Transverse colon (tissue), 4 donors: ENCODE results near the gene CAMTA1. TPM values are rescaled to one million over a fixed set of nuclear protein-coding genes. Genes with fewer than 3 reads are reported as not detected.

Experiments
- DNase-seq: peaks from one replicate; pipeline ENCODE4 v3.0.0-alpha.2; 2019
- H3K27ac ChIP-seq, 4 donors: fragments of 200-600 bp; sonication (generic); 2 replicates each; pipeline ENCODE4 v1.5.1; 2016 to 2018; ENCODE audit warnings: inconsistent platforms in 4 of 4
- H3K27me3 ChIP-seq: fragments of 200-600 bp; sonication (generic); 2 replicates; pipeline ENCODE4 v1.5.1; 2017; ENCODE audit warnings: inconsistent platforms
- H3K36me3 ChIP-seq, 4 donors: fragments of 200-600 bp; sonication (generic); 2 replicates each; pipeline ENCODE4 v1.5.1; 2017 to 2019; ENCODE audit warnings: inconsistent platforms in 4 of 4
- H3K4me1 ChIP-seq, 4 donors: fragments of 200-600 bp; sonication (generic); 2 replicates each; pipeline ENCODE4 v1.5.1; 2017 to 2020; ENCODE audit warnings: inconsistent platforms in 4 of 4
- H3K4me3 ChIP-seq, 4 donors: fragments of 200-600 bp; sonication (generic); 1 replicate in 1 of 4; 2 replicates in 3 of 4; pipeline versions ENCODE4 v1.5.1 to v1.6.1; 2017 to 2019; ENCODE audit warnings: inconsistent platforms in 4 of 4
- H3K9me3 ChIP-seq, 2 donors: fragments of 200-600 bp; sonication (generic); 2 replicates each; pipeline ENCODE4 v1.5.1; 2017 to 2019; ENCODE audit warnings: inconsistent platforms in 2 of 2
- CTCF ChIP-seq, 5 experiments: fragments of 200-600 bp in 3 of 5; fragments of 450-650 bp in 2 of 5; sonication (generic) in 3 of 5; IDR thresholded peaks; 1 replicate in 2 of 5; 2 replicates in 3 of 5; pipeline ENCODE4 v1.5.1; 2016 to 2017; ENCODE audit warnings: antibody characterized with exemption in 5 of 5, inconsistent platforms in 3 of 5, mild to moderate bottlenecking in 2 of 5, moderate library complexity in 1 of 5
- EP300 ChIP-seq: sonication (generic); formaldehyde crosslinking; IDR thresholded peaks from one replicate; pipeline ENCODE4 v1.6.1; 2017; ENCODE audit warnings: antibody characterized with exemption, low read depth
- POLR2A ChIP-seq: fragments of 450-650 bp; IDR thresholded peaks from one replicate; pipeline ENCODE4 v1.6.1; 2016; ENCODE audit warnings: antibody characterized with exemption, mild to moderate bottlenecking, moderate library complexity
- POLR2AphosphoS5 ChIP-seq, 3 donors: sonication (generic); formaldehyde crosslinking; IDR thresholded peaks; one replicate each; pipeline ENCODE4 v1.6.1; 2016; ENCODE audit warnings: antibody characterized with exemption in 3 of 3
- WGBS, 2 donors: methylation state at CpG; one replicate each; pipeline ENCODE4 v1.1.5; 2018; ENCODE audit warnings: low coverage in 1 of 2; 5-methylcytosine and 5-hydroxymethylcytosine counted together
- in situ Hi-C, 4 donors: fragments of 200-750 bp; cut with MboI; loops; one replicate each; pipeline versions ENCODE4 v1.15.0 to v1.15.1; 2017; ENCODE audit warnings: low sequenced_read_pairs in 3 of 4, low pct_ligation_motif_present in 1 of 4, low pct_unique_long_range_greater_than_20kb in 1 of 4
- intact Hi-C: fragments of 100-400 bp; cut with DNase I; formaldehyde crosslinking; loops from one replicate; pipeline ENCODE4 v1.15.1; 2023; ENCODE audit warnings: low total_unique reads
- total RNA-seq, 4 donors: library from RNA; depleted of rRNA; stranded (reverse); fragments of >200 nt; gene quantifications; one replicate each; pipeline ENCODE4 v1.1.0, GENCODE V29; 2016

Gene CAMTA1
- total RNA-seq, 4 donors from 2014 or later, result 93.8 to 268 (median 130) TPM

GRCh38 chr1:7503691-7504437 is 718.6 kb downstream of the CAMTA1 start:
- TF ChIP-seq POLR2A (no peak), POLR2AphosphoS5 (IDR thresholded peaks at IDR 0.05) (no peak), EP300 (no peak), CTCF (IDR thresholded peaks at IDR 0.05) (no peak)
- Histone ChIP-seq H3K9me3 (no peaks in the 10 kb centered on the region), H3K36me3 (no peaks in the 10 kb centered on the region), H3K4me3 (no peak overlapping the region), H3K4me1 (peaks cover 0 to 5% (median 3%) of the 10 kb centered on the region in 4 donors), H3K27me3 (no peaks in the 10 kb centered on the region), H3K27ac (no peak overlapping the region)
- 72% methylated on average over 11 of the region's 18 CpGs; no CpG with 5 or more reads in 1 of the 2 donors for WGBS, 2 donors
- in situ Hi-C loops (no loop called here), intact Hi-C loops (no loop called here)
- no peak for DNase-seq

- no peak overlapping the region for H3K27ac ChIP-seq
- no peak overlapping the region for H3K4me3 ChIP-seq
- TF ChIP-seq EP300 (no peak), POLR2A (no peak), CTCF (IDR thresholded peaks at IDR 0.05) (no peak), POLR2AphosphoS5 (IDR thresholded peaks at IDR 0.05) (no peak)
- H3K9me3 ChIP-seq, result no peaks in the 10 kb centered on the region
- in situ Hi-C loops, result no loop called here
- no peaks in the 10 kb centered on the region for H3K27me3 ChIP-seq
- no peak for DNase-seq
- peaks cover 0 to 8% (median 6%) of the 10 kb centered on the region in 4 donors for H3K4me1 ChIP-seq
- H3K36me3 ChIP-seq, result no peaks in the 10 kb centered on the region
- intact Hi-C loops, result no loop called here
- 87% methylated on average over 2 of the region's 2 CpGs; no CpG with 5 or more reads in 1 of the 2 donors for WGBS, 2 donors
Measured at GRCh38 chr1:7504438-7504720, 719.1 kb downstream of the CAMTA1 start.

- in situ Hi-C loops (no loop called here), intact Hi-C loops (no loop called here)
- no peak overlapping the region for H3K4me3 ChIP-seq
- H3K4me1 ChIP-seq, result peaks cover 0 to 16% (median 6%) of the 10 kb centered on the region in 4 donors
- WGBS, 2 donors, result 83% methylated on average over 11 of the region's 14 CpGs; no CpG with 5 or more reads in 1 of the 2 donors
- H3K27ac ChIP-seq, result no peak overlapping the region
- DNase-seq, result no peak
- no peak for TF ChIP-seq CTCF (IDR thresholded peaks at IDR 0.05)
- no peak for TF ChIP-seq EP300
- no peak for TF ChIP-seq POLR2AphosphoS5 (IDR thresholded peaks at IDR 0.05)
- no peak for TF ChIP-seq POLR2A
- no peaks in the 10 kb centered on the region for H3K9me3 ChIP-seq
- H3K36me3 ChIP-seq, result no peaks in the 10 kb centered on the region
- H3K27me3 ChIP-seq, result no peaks in the 10 kb centered on the region
Measured at GRCh38 chr1:7505094-7505770, 720.0 kb downstream of the CAMTA1 start.

- Histone ChIP-seq H3K4me3 (no peak overlapping the region), H3K27me3 (no peaks in the 10 kb centered on the region), H3K4me1 (peaks cover 0 to 16% (median 6%) of the 10 kb centered on the region in 4 donors), H3K27ac (no peak overlapping the region), H3K36me3 (no peaks in the 10 kb centered on the region), H3K9me3 (no peaks in the 10 kb centered on the region)
- no peak for DNase-seq
- no peak for TF ChIP-seq CTCF (IDR thresholded peaks at IDR 0.05)
- no peak for TF ChIP-seq EP300
- TF ChIP-seq POLR2A, result no peak
- TF ChIP-seq POLR2AphosphoS5 (IDR thresholded peaks at IDR 0.05), result no peak
- WGBS, 2 donors, result 80% methylated on average over 16 of the region's 16 CpGs; no CpG with 5 or more reads in 1 of the 2 donors
- in situ Hi-C loops, result no loop called here
- intact Hi-C loops, result no loop called here
Measured at GRCh38 chr1:7505771-7506453, 720.7 kb downstream of the CAMTA1 start.
